Stimulated activated CD8-positive, alpha-beta memory T cell treated with anti-CD3 and anti-CD28 coated beads, Interleukin-4, amount 100 ng/mL, for 48 hours (primary cell): ENCODE data around the gene PRAMEF13.
"Not testable (repeated sequence)": the region's sequence is repeated elsewhere in the genome, so short reads cannot be mapped to it uniquely, and the experiment has no call there.

Source experiments
- DNase-seq: peaks from one replicate; pipeline ENCODE4 v3.0.0-alpha.2; 2020

PRAMEF13 gene

GRCh38 chr1:13165531-13165930, 35.7 kb downstream of the PRAMEF13 start, which contains the start of gene HNRNPCL4:
TSS of gene HNRNPCL4 (minus strand) at chr1:13165631. CDS start at chr1:13165467, 164 bp downstream.
- not testable (repeated sequence) for DNase-seq

DNA sequence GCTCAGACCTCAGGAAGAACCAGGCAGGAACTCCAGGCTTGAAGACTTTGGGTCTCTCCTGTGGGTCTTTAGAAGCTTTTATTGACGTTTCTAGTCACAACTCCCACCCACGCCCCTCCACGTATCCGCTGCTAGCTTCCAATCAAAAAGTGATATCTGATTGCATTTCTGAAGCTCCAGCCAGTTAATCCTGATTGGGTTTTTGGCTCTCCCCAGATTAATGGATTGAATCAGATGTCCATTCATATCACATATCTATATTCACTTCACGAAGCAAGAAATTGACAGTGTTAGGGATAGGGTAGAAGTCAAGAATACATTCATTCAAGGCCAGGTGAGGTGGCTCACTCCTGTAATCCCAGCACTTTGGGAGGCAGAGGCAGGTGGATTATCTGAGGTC, 45.3 kb downstream of the PRAMEF13 start, which contains the start of gene PRAMEF26:
PRAMEF26 (minus strand) TSS at position 101 of the 400 bp plus-strand sequence. CDS start 2,914 bp downstream, outside the sequence.
- DNase-seq: not testable (repeated sequence)
